HCT116 (cell line): ENCODE data around the gene LYPD6. TPM values are rescaled to one million over a fixed set of nuclear protein-coding genes. Genes with fewer than 3 reads are reported as not detected.

Experiments
- ATAC-seq: fragments of 200-7000 bp; cut with Tn5 transposase; 2 replicates; pipeline ENCODE4 v1.9.1; 2020; ENCODE audit warnings: mild to moderate bottlenecking, moderate library complexity
- BruUV-seq: library from RNA; stranded (reverse); fragments of 400-500 nt; replicated peaks from 2 replicates; lab custom pipeline; 2021; lab: Mats Ljungman, UMichigan
- CTCF ChIA-PET: fragments of 300-600 bp; sonication (Branson Sonifier 250); formaldehyde crosslinking; loops from one replicate; lab custom pipeline; 2021; ENCODE audit warnings: antibody characterized with exemption; lab: Charles Lee
- POLR2A ChIA-PET: fragments of 300-600, 350-600 bp; sonication (Branson Sonifier 250); formaldehyde crosslinking; loops from one replicate; lab custom pipeline; 2021; ENCODE audit warnings: antibody characterized with exemption; lab: Charles Lee
- RAD21 ChIA-PET, 2 experiments: fragments of 300-600 bp; sonication (Branson Sonifier 250); formaldehyde crosslinking; loops; one replicate each; lab custom pipeline; 2023; ENCODE audit warnings: low total read pairs in 2 of 2; ENCODE audit not compliant: uncharacterized antibody in 2 of 2, unreplicated experiment in 2 of 2, low non-redundant PET in 1 of 2; lab: Charles Lee
- DNase-seq: peaks from one replicate; pipeline ENCODE4 v3.0.0-alpha.2; 2010; ENCODE audit warnings: low read depth, low spot score
- H2AFZ ChIP-seq: fragments of 200-600 bp; shearing (Covaris generic), sonication (generic); 2 replicates; pipeline ENCODE4 v1.6.1; 2017; ENCODE audit warnings: low read depth, mixed run types, mixed read lengths, antibody characterized with exemption, low read length; ENCODE audit not compliant: poor library complexity, severe bottlenecking
- H3K27ac ChIP-seq: 2 replicates; pipeline ENCODE4 v1.5.1; 2012; ENCODE audit warnings: low read depth, low read length
- H3K27me3 ChIP-seq: fragments of 200-600 bp; sonication (generic); 2 replicates; pipeline ENCODE4 v1.6.1; 2016; ENCODE audit warnings: mixed run types, low read length, mixed read lengths; ENCODE audit not compliant: insufficient read depth
- H3K36me3 ChIP-seq, 2 experiments: fragments of 200-500 bp in 1 of 2; fragments of 200-600 bp in 1 of 2; sonication (Bioruptor generic) in 1 of 2; sonication (generic) in 1 of 2; 2 replicates each; pipeline versions ENCODE4 v1.5.1 to v1.6.1; 2014 to 2016; ENCODE audit warnings: low read length in 2 of 2, inconsistent platforms in 1 of 2, mixed read lengths in 1 of 2, mixed run types in 1 of 2; ENCODE audit not compliant: insufficient read depth in 2 of 2, control insufficient read depth in 1 of 2
- H3K4me1 ChIP-seq, 2 experiments: fragments of 200-600 bp in 1 of 2; sonication (generic) in 1 of 2; 2 replicates each; pipeline versions ENCODE4 v1.5.1 to v1.6.1; 2012 to 2017; ENCODE audit warnings: low read length in 2 of 2, inconsistent platforms in 1 of 2, mild to moderate bottlenecking in 1 of 2, mixed read lengths in 1 of 2, mixed run types in 1 of 2, moderate library complexity in 1 of 2; ENCODE audit not compliant: insufficient read depth in 2 of 2, control insufficient read depth in 1 of 2
- H3K4me2 ChIP-seq: fragments of 200-600 bp; sonication (generic); 2 replicates; pipeline ENCODE4 v1.6.1; 2017; ENCODE audit warnings: mixed run types, low read length, mixed read lengths
- H3K4me3 ChIP-seq, 2 experiments: fragments of 200-600 bp in 1 of 2; sonication (generic) in 1 of 2; replicated peaks in 1 of 2; 2 replicates each; pipeline ENCODE4 v1.5.1; 2011 to 2016; ENCODE audit warnings: low read length in 2 of 2, control low read depth in 1 of 2, low read depth in 1 of 2, mild to moderate bottlenecking in 1 of 2, mixed read lengths in 1 of 2, mixed run types in 1 of 2
- H3K79me2 ChIP-seq: fragments of 200-600 bp; sonication (generic); 2 replicates; pipeline ENCODE4 v1.6.1; 2017; ENCODE audit warnings: mild to moderate bottlenecking, mixed run types, low read length, moderate library complexity, mixed read lengths; ENCODE audit not compliant: insufficient read depth
- H3K9ac ChIP-seq: fragments of 200-600 bp; sonication (generic); 2 replicates; pipeline ENCODE4 v1.6.1; 2016; ENCODE audit warnings: low read length, mixed read lengths
- H3K9me2 ChIP-seq: fragments of 200-600 bp; sonication (generic), shearing (Covaris generic); 2 replicates; pipeline ENCODE4 v1.6.1; 2017; ENCODE audit warnings: mixed run types, mild to moderate bottlenecking, moderate library complexity; ENCODE audit not compliant: insufficient read depth
- H3K9me3 ChIP-seq, 2 experiments: fragments of 200-500 bp in 1 of 2; fragments of 200-600 bp in 1 of 2; sonication (Bioruptor generic) in 1 of 2; sonication (generic) in 1 of 2; 2 replicates each; pipeline ENCODE4 v1.6.1; 2014 to 2017; ENCODE audit warnings: low read length in 2 of 2, mixed read lengths in 2 of 2, inconsistent platforms in 1 of 2, low read depth in 1 of 2, mild to moderate bottlenecking in 1 of 2, mixed run types in 1 of 2, moderate library complexity in 1 of 2; ENCODE audit not compliant: control insufficient read depth in 1 of 2, insufficient read depth in 1 of 2
- H4K20me1 ChIP-seq: fragments of 200-600 bp; sonication (generic), shearing (Covaris generic); 2 replicates; pipeline ENCODE4 v1.6.1; 2017; ENCODE audit warnings: mixed run types, mild to moderate bottlenecking, moderate library complexity; ENCODE audit not compliant: insufficient read depth
- CBX3 ChIP-seq: IDR thresholded peaks from 2 replicates; pipeline ENCODE4 v1.6.1; 2012; ENCODE audit warnings: low read depth
- ELF1 ChIP-seq: IDR thresholded peaks from 2 replicates; pipeline ENCODE4 v1.6.1; 2012; ENCODE audit warnings: low read depth, borderline replicate concordance
- FOSL1 ChIP-seq: IDR thresholded peaks from 2 replicates; pipeline ENCODE4 v1.6.1; 2012; ENCODE audit warnings: low read depth
- MAX ChIP-seq: IDR thresholded peaks from 2 replicates; pipeline ENCODE4 v1.6.1; 2012
- POLR2AphosphoS5 ChIP-seq: IDR thresholded peaks from 2 replicates; pipeline ENCODE4 v1.6.1; 2011; ENCODE audit warnings: mild to moderate bottlenecking, low read depth, low read length, moderate library complexity
- REST ChIP-seq: IDR thresholded peaks from 2 replicates; pipeline ENCODE4 v1.6.1; 2012; ENCODE audit warnings: low read depth
- YY1 ChIP-seq: IDR thresholded peaks from 2 replicates; pipeline ENCODE4 v1.6.1; 2011; ENCODE audit warnings: low read length, low read depth, moderate library complexity, mild to moderate bottlenecking; ENCODE audit not compliant: insufficient replicate concordance; ENCODE audit errors: extremely low read depth
- ZNF274 ChIP-seq: fragments of 200-500 bp; sonication (Bioruptor generic); IDR thresholded peaks from 2 replicates; pipeline ENCODE4 v1.6.1; 2014; ENCODE audit warnings: mild to moderate bottlenecking, low read depth, low read length, inconsistent platforms
- intact Hi-C: fragments of 100-400 bp; cut with micrococcal nuclease; formaldehyde crosslinking; loops from 2 replicates; pipeline ENCODE4 v1.10.0; 2022
- total RNA-seq: library from RNA; stranded (reverse); gene quantifications from one replicate; pipeline ENCODE4 v1.2.1, GENCODE V29; 2021; ENCODE audit not compliant: unreplicated experiment

The LYPD6 gene
- total RNA-seq, 1 experiment from 2014 or later = 3.0 TPM

GRCh38 chr2:149421791-149422190 is 91.4 kb downstream of the LYPD6 start:
- Histone ChIP-seq H3K4me1 (peaks cover 12 to 19% of the 10 kb centered on the region in 2 experiments; a peak in 3 of 4 replicates), H2AFZ (no peak overlapping the region), H3K9me2 (no peaks in the 10 kb centered on the region), H3K36me3 (no peaks in the 10 kb centered on the region), H3K27me3 (no peaks in the 10 kb centered on the region), H3K4me3 (peak overlapping the region in 1 of 2 experiments; percentile 37; a peak in 1 of 4 replicates), H3K27ac (no peak overlapping the region), H4K20me1 (no peaks in the 10 kb centered on the region), H3K4me2 (peak overlapping the region; percentile 78), H3K9me3 (no peaks in the 10 kb centered on the region), H3K9ac (0 out of 2 replicates have a peak overlapping the region, but pooled peaks have one; percentile 15), H3K79me2 (no peaks in the 10 kb centered on the region)
- ChIA-PET RAD21 (no interaction called here), POLR2A (no interaction called here), CTCF (no interaction called here)
- ATAC-seq (no peak), DNase-seq (no peak)
- BruUV-seq = no TSS peak
- TF ChIP-seq ELF1 (no peak), MAX (no peak), FOSL1 (no peak), YY1 (no peak), REST (no peak), ZNF274 (no peak), CBX3 (no peak), POLR2AphosphoS5 (no peak)
- intact Hi-C loops = no loop called here
